HG03469 (cell line): ENCODE measurements around the gene PLPP6.
A peak's percentile ranks its signal among the peaks of the same experiment; 100 is the strongest.

Experiments
- ATAC-seq: cut with Tn5 transposase; IDR thresholded peaks from one replicate; pipeline ENCODE4 v1.9.1; 2021; ENCODE audit warnings: mild to moderate bottlenecking, moderate library complexity, moderate number of reproducible peaks; ENCODE audit not compliant: unreplicated experiment

The PLPP6 gene

DNA sequence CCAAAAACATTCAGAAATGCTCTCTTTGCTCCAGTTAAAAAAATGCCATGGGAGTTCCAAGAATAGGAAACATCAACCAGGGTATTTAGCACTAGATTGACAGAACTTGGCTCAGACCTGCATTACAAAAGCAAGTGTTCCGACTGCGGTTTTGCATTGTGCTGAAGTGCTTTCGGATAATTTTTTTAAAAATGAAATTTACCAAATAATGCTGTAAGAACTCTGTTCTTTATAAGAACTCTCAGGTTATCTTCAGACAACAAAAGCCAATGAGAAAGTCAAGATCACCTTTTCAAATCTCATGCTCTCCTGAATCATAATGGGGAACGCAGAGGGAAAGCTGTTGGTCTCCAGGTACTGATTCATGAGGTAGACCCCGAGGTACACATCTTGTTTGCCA is 483 bp upstream of the PLPP6 start:
- ATAC-seq, result no peak

- no peak for ATAC-seq
These were observed 1.1 kb downstream of the PLPP6 start for GRCh38 chr9:4662989-4663792.

- no peak for ATAC-seq
These were observed 1.9 kb downstream of the PLPP6 start for GRCh38 chr9:4663956-4664355.

DNA sequence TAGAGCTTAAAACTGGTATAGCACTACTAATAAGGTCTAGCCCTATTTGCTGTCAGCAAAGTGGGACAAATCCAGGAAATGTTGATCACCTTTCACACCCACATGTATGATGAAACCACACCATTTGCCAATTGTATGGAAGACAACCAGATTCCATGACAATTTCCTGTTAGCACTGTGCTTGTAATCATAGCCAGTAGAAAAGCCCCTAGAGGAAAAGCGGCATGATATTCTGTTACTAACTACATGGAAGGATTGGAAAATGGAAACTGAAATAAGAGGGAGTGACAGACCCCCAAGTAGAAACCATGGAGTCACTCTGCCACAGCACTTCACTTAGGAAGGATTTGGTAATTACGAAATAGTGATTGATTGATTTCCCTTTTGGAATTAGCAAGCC is 3.3 kb downstream of the PLPP6 start:
- ATAC-seq, result no peak

- ATAC-seq, result no peak
These were observed 4.1 kb downstream of the PLPP6 start, which contains the start of gene SPATA6L for GRCh38 chr9:4666042-4666699. SPATA6L (minus strand) TSS chr9:4666480; CDS start chr9:4666250, 230 bp downstream.

DNA sequence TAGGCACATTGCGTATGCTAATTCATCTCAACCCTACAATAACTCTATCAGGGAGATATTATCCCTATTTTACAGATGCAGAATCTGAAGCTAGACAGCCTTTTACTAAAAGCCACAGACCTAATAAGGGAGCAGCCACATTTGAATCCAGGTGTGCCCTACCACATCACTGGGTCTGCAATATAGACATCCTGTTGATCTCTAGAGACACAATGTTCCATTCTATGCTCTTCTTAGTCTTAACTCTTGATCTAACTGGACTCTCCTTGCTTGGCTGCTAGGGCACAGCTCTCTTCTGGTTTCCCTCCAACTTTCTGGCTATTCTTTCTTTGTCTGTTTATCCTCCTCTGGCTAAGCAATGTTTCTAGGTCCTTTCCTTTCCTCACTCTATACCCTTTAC is 5.6 kb downstream of the PLPP6 start:
- ATAC-seq, result no peak

- no peak for ATAC-seq
These were observed 6.5 kb downstream of the PLPP6 start for GRCh38 chr9:4668604-4669003.

GRCh38 chr9:4669890-4670289 is 7.8 kb downstream of the PLPP6 start:
- no peak for ATAC-seq

DNA sequence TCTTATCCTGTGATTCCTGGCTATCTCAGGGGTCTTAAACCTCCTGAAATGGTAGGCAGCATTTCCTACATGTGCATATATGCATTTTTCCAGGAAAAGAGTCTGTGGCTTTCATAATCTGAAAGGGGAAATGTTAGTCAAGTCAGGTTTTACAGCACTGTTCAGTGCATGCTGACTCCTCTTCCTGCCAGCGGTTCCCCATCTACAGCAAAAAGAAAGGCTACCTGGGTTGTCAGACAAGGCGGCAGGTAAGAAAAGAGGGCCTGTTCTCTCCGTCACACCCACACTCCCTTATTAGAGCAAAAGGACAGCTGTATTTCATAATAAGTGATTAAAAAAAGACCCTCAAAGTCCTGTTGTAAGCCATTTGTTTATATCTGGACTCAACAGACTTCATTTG is 8.5 kb downstream of the PLPP6 start:
- ATAC-seq, result no peak

- ATAC-seq, result no peak
These were observed 9.6 kb downstream of the PLPP6 start for GRCh38 chr9:4671737-4672136.

- no peak for ATAC-seq
These were observed 12.7 kb downstream of the PLPP6 start for GRCh38 chr9:4674783-4675182.

- ATAC-seq, result no peak
These were observed 15.3 kb downstream of the PLPP6 start for GRCh38 chr9:4677392-4677791.

GRCh38 chr9:4678679-4679267 is 16.7 kb downstream of the PLPP6 start:
- no peak for ATAC-seq

DNA sequence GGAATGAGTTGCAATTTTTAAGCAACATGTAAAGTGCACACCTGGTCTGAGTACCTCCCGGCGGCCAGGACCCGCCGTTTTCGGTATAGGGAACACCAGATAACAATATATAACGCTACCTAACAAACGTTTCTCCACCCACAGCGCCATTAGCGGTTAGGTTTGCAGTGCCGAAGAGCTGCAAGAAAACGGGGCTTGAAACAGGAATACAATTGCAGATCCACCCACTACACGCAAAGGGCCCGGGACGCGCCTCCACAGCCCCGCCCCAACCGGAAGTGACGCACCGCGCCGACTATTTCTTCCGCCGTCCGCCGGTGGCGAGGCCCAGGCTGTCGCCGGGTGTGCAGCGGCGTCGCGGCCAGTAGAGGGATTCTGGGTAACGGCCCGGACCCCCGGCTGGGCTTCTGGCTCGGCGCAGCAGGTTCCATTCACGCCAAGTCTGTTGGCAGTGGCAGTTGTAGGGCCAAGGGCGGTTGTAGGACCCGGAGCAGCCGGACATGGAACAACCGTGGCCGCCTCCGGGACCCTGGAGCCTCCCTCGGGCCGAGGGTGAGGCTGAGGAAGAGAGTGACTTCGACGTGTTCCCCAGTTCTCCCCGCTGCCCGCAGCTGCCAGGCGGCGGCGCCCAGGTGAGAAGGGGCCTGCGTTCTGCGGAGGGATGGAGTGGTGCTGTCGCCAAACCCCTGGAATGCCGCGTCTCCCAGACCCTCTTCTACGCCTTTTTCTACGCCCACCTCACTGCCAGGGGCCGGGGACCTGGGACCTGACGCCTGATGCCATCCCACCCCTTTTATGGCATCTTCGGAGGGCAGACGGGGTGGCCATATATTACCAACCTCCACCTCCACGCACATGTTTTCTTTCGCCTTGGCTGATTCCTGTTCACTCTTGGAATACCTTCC is 17.4 kb downstream of the PLPP6 start, which contains the start of gene CDC37L1:
TSS of gene CDC37L1 (plus strand) at position 302 of the 905 bp plus-strand sequence. CDS start at position 501, 199 bp downstream.
- peak; percentile 91 for ATAC-seq

- ATAC-seq, result no peak
These were observed 18.1 kb downstream of the PLPP6 start for GRCh38 chr9:4680173-4680525.

GRCh38 chr9:4680750-4681149 is 18.7 kb downstream of the PLPP6 start:
- ATAC-seq, result no peak

DNA sequence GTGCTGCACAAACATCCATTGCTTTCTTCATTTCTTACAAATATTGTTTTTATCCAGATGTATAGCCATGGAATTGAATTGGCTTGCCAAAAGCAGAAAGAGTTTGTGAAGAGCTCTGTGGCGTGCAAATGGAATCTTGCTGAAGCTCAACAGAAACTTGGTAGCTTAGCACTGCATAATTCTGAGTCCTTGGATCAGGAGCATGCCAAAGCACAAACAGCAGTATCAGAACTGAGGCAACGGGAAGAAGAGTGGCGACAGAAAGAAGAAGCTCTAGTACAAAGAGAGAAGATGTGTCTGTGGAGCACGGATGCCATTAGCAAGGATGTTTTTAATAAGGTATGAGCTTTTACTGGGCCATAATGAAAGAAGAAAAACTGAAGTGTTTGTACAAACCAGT is 22.7 kb downstream of the PLPP6 start:
- no peak for ATAC-seq

DNA sequence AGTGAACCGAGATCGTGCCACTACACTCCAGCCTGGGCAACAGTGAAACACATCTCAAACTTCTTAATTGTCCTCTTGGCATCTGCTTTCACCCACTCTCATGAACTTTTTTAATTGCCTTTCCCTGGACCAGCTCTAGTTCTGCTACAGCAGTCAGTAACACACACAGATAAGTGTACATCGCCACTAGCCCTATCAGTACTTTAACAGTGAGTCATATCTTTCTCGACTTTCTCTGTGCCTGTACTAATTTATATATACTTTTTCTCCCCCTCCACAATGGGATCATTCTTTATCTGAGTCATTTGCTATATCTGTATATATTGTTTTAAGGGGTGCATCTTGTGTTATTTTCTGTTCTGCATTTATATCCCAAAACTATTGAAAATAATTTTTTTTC is 24.0 kb downstream of the PLPP6 start:
- ATAC-seq, result no peak

DNA sequence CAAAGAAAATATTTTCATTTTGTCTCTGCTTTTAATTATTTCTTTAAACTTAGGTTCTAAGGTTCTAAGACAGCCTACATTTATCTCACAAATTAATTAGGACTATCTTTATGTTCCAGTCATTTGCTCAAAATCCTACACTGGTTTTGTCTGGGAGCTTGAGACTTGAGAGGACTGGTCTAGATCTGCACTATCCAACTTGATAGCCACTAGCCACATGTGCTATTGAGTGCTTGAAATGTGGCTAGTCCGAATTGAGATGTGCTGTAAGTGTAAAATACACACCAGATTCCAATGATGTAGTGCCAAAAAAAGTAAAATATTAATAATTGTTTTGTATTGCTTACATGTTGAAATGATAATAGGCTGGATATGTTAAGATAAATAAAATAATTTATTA is 24.5 kb downstream of the PLPP6 start:
- ATAC-seq, result no peak

DNA sequence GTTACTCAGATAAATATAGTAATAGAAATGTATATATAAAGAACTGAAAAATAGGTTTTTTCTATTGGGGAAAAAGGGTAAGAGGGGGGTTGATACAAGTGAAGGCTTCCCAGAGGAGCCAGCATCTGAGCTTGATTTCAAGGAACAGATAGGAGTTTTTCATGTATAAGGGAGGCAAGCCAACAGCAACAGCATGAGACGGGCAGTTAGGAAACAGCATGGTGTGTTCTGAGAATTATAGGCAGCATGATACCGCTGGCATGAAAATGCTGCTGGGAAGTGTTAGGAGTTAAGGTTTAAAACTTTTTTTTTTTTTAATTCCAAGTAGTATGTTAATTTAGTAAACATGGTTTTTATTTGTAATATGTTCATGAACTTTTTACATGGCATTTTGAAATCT is 26.9 kb downstream of the PLPP6 start:
- ATAC-seq, result no peak

GRCh38 chr9:4689687-4690104 is 27.6 kb downstream of the PLPP6 start:
- ATAC-seq, result peak; percentile 61
